CD14-positive monocyte (primary cell): Measurements from ENCODE around the gene CRISPLD2. TPM values are rescaled to one million over a fixed set of nuclear protein-coding genes. Genes with fewer than 3 reads are reported as not detected.

Experiments
- DNase-seq, 3 donors: peaks; one replicate each; pipeline ENCODE4 v3.0.0-alpha.2; 2011 to 2022
- H2AFZ ChIP-seq: 2 replicates; pipeline ENCODE4 v1.6.0; 2012; ENCODE audit warnings: mild to moderate bottlenecking, low read depth, low read length, inconsistent platforms; ENCODE audit not compliant: insufficient read depth, poor library complexity, severe bottlenecking
- H3K27ac ChIP-seq, 2 donors: 1 replicate in 1 of 2; 2 replicates in 1 of 2; pipeline ENCODE4 v1.5.1; 2012 to 2013; ENCODE audit warnings: low read length in 2 of 2, control low read depth in 1 of 2, inconsistent platforms in 1 of 2, low read depth in 1 of 2, mild to moderate bottlenecking in 1 of 2
- H3K27me3 ChIP-seq, 2 donors: one replicate each; pipeline versions ENCODE4 v1.6.0 to v1.6.1; 2011 to 2013; ENCODE audit warnings: low read length in 2 of 2; ENCODE audit not compliant: control insufficient read depth in 2 of 2, insufficient read depth in 2 of 2
- H3K36me3 ChIP-seq, 2 donors: replicated peaks in 1 of 2; 1 replicate in 1 of 2; 2 replicates in 1 of 2; pipeline versions ENCODE4 v1.5.1 to v1.6.1; 2012 to 2013; ENCODE audit warnings: low read length in 2 of 2, control low read depth in 1 of 2, inconsistent platforms in 1 of 2, mild to moderate bottlenecking in 1 of 2; ENCODE audit not compliant: insufficient read depth in 2 of 2, control insufficient read depth in 1 of 2
- H3K4me1 ChIP-seq, 2 donors: 1 replicate in 1 of 2; 2 replicates in 1 of 2; pipeline versions ENCODE4 v1.5.1 to v1.6.1; 2012 to 2013; ENCODE audit warnings: low read length in 2 of 2, control low read depth in 1 of 2, inconsistent platforms in 1 of 2, mild to moderate bottlenecking in 1 of 2, moderate library complexity in 1 of 2; ENCODE audit not compliant: insufficient read depth in 2 of 2, control insufficient read depth in 1 of 2
- H3K4me2 ChIP-seq: replicated peaks from 2 replicates; pipeline ENCODE3; 2012; ENCODE audit warnings: low read length, moderate library complexity, mild to moderate bottlenecking; ENCODE audit not compliant: poor library complexity, severe bottlenecking; ENCODE audit errors: extremely low read depth
- H3K4me3 ChIP-seq, 3 experiments: fragments of 200-600 bp in 1 of 3; sonication (generic) in 1 of 3; replicated peaks in 1 of 3; 1 replicate in 2 of 3; 2 replicates in 1 of 3; pipeline ENCODE4 v1.5.1; 2011 to 2013; ENCODE audit warnings: low read length in 3 of 3, mild to moderate bottlenecking in 3 of 3, control low read depth in 2 of 3, low read depth in 2 of 3, inconsistent platforms in 1 of 3, moderate library complexity in 1 of 3
- H3K79me2 ChIP-seq: 2 replicates; pipeline ENCODE4 v1.6.0; 2012; ENCODE audit warnings: mild to moderate bottlenecking, control low read depth, inconsistent platforms, low read length, moderate library complexity; ENCODE audit not compliant: insufficient read depth
- H3K9ac ChIP-seq: 2 replicates; pipeline ENCODE4 v1.6.0; 2017; ENCODE audit warnings: low read length, mild to moderate bottlenecking; ENCODE audit not compliant: insufficient read depth, poor library complexity, severe bottlenecking
- H3K9me3 ChIP-seq, 2 donors: replicated peaks in 1 of 2; 1 replicate in 1 of 2; 2 replicates in 1 of 2; pipeline versions ENCODE4 v1.5.1 to v1.6.1; 2012 to 2013; ENCODE audit warnings: low read length in 2 of 2, control low read depth in 1 of 2; ENCODE audit not compliant: control insufficient read depth in 1 of 2, insufficient read depth in 1 of 2
- H4K20me1 ChIP-seq: 2 replicates; pipeline ENCODE4 v1.6.0; 2012; ENCODE audit warnings: mild to moderate bottlenecking, low read length, control low read depth, moderate library complexity; ENCODE audit not compliant: insufficient read depth
- H3K27ac Mint-ChIP-seq, 7 donors: one replicate each; pipeline ENCODE4 v1.8.0; 2020; ENCODE audit warnings: mild to moderate bottlenecking in 7 of 7, mixed read lengths in 7 of 7, moderate library complexity in 6 of 7, inconsistent platforms in 2 of 7
- H3K27me3 Mint-ChIP-seq, 3 donors: one replicate each; pipeline ENCODE4 v1.8.0; 2021 to 2022; ENCODE audit warnings: low read depth in 3 of 3, mild to moderate bottlenecking in 3 of 3, mixed read lengths in 3 of 3, moderate library complexity in 3 of 3, inconsistent platforms in 1 of 3
- H3K36me3 Mint-ChIP-seq, 2 donors: one replicate each; pipeline ENCODE4 v1.8.0; 2020; ENCODE audit warnings: mixed read lengths in 2 of 2, inconsistent platforms in 1 of 2, mild to moderate bottlenecking in 1 of 2
- H3K4me1 Mint-ChIP-seq: one replicate; pipeline ENCODE4 v1.8.0; 2020; ENCODE audit warnings: mild to moderate bottlenecking, mixed read lengths
- H3K4me3 Mint-ChIP-seq, 2 donors: one replicate each; pipeline ENCODE4 v1.8.0; 2020; ENCODE audit warnings: mild to moderate bottlenecking in 2 of 2, mixed read lengths in 2 of 2, moderate library complexity in 1 of 2
- H3K9me3 Mint-ChIP-seq, 7 donors: one replicate each; pipeline ENCODE4 v1.8.0; 2020 to 2022; ENCODE audit warnings: mixed read lengths in 7 of 7, mild to moderate bottlenecking in 6 of 7, moderate library complexity in 6 of 7, inconsistent platforms in 2 of 7
- WGBS: methylation state at CpG from one replicate; pipeline ENCODE4 v1.1.5; 2013; ENCODE audit warnings: missing lambda C conversion rate; ENCODE audit not compliant: insufficient coverage; 5-methylcytosine and 5-hydroxymethylcytosine counted together
- intact Hi-C, 2 donors: fragments of 100-400 bp; cut with micrococcal nuclease; formaldehyde crosslinking; loops; one replicate each; pipeline versions ENCODE4 v1.15.0 to v1.15.1; 2023
- polyA plus RNA-seq, 3 donors: library from polyadenylated mRNA; depleted of rRNA in 1 of 3; unstranded in 2 of 3; stranded (reverse) in 1 of 3; fragments of 300-500 nt in 2 of 3; fragments of >200 nt in 1 of 3; fragmentation: Illumina TruSeq in 2 of 3; gene quantifications; 1 replicate in 2 of 3; 2 replicates in 1 of 3; pipeline ENCODE4 v1.2.3, GENCODE V29; 2012 to 2021
- TF ChIP-seq, protein P1 (sequence below): fragments of 200-600 bp; IDR thresholded peaks from one replicate; pipeline ENCODE4 v1.8.0; 2022; ENCODE audit warnings: antibody characterized with exemption, mild to moderate bottlenecking

The CRISPLD2 gene
- polyA plus RNA-seq, 3 donors: 40.7 to 90.4 (median 69.0) TPM

DNA sequence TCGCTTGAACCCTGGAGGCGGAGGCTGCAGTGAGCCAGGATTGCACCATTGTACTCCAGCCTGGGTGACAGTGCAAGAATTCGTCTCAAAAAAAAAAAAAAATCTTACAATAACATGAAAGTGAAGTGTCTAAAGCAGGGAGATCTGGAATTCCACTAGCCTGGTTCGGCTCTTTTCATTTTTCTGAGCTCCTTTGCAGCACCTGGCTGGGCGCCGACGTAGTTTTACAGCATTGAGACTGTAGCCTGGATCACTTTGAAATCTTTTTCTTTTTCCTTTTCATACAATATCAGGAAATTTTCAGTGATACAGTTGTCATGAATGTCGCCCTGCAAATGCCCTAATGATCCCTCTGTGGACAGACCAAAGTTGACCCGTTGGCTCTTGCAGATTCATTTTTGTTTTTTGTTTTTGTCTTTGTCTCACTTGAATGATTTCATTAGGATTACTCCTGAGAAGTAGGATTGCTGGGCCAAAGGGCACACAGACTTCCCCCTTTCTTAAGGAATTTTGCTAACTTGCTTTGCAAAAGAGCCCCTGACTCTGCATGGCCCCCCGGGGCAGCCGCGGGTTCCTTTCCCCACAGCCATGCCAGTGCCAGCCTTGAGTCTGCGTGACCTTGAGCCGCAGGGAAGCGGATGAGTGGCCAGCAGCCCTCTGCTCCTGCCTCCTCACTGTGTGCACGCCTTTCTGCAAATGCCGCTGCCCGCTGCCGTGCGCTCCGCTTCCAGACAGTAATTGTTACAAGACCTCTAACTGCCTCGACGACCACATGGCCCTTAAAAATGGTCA lies 28.0 kb downstream of the CRISPLD2 start:
- H3K4me1 Mint-ChIP-seq: peaks cover 10% of the 10 kb centered on the region
- Histone ChIP-seq H3K4me2 (no peak overlapping the region), H3K9ac (no peak overlapping the region), H3K27ac (no peak overlapping the region), H3K9me3 (peaks cover 0 to 3% of the 10 kb centered on the region in 2 donors), H3K4me3 (no peak overlapping the region), H3K36me3 (peaks cover 44 to 100% of the 10 kb centered on the region in 2 donors), H2AFZ (no peak overlapping the region), H4K20me1 (peaks cover 23% of the 10 kb centered on the region), H3K4me1 (peaks cover 4 to 13% of the 10 kb centered on the region in 2 donors), H3K27me3 (no peaks in the 10 kb centered on the region), H3K79me2 (no peaks in the 10 kb centered on the region)
- H3K36me3 Mint-ChIP-seq: peaks cover 91 to 95% of the 10 kb centered on the region in 2 donors
- intact Hi-C loops: no loop called here
- no peak overlapping the region for H3K27ac Mint-ChIP-seq
- peaks cover 0 to 6% (median 0%) of the 10 kb centered on the region in 7 donors for H3K9me3 Mint-ChIP-seq
- DNase-seq: no peak
- TF ChIP-seq, protein P1, sequence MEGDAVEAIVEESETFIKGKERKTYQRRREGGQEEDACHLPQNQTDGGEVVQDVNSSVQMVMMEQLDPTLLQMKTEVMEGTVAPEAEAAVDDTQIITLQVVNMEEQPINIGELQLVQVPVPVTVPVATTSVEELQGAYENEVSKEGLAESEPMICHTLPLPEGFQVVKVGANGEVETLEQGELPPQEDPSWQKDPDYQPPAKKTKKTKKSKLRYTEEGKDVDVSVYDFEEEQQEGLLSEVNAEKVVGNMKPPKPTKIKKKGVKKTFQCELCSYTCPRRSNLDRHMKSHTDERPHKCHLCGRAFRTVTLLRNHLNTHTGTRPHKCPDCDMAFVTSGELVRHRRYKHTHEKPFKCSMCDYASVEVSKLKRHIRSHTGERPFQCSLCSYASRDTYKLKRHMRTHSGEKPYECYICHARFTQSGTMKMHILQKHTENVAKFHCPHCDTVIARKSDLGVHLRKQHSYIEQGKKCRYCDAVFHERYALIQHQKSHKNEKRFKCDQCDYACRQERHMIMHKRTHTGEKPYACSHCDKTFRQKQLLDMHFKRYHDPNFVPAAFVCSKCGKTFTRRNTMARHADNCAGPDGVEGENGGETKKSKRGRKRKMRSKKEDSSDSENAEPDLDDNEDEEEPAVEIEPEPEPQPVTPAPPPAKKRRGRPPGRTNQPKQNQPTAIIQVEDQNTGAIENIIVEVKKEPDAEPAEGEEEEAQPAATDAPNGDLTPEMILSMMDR: no peak
- H3K4me3 Mint-ChIP-seq: no peak overlapping the region
- peaks cover 9 to 22% (median 11%) of the 10 kb centered on the region in 3 donors for H3K27me3 Mint-ChIP-seq
- WGBS: 66% methylated on average over 14 of the region's 23 CpGs

DNA sequence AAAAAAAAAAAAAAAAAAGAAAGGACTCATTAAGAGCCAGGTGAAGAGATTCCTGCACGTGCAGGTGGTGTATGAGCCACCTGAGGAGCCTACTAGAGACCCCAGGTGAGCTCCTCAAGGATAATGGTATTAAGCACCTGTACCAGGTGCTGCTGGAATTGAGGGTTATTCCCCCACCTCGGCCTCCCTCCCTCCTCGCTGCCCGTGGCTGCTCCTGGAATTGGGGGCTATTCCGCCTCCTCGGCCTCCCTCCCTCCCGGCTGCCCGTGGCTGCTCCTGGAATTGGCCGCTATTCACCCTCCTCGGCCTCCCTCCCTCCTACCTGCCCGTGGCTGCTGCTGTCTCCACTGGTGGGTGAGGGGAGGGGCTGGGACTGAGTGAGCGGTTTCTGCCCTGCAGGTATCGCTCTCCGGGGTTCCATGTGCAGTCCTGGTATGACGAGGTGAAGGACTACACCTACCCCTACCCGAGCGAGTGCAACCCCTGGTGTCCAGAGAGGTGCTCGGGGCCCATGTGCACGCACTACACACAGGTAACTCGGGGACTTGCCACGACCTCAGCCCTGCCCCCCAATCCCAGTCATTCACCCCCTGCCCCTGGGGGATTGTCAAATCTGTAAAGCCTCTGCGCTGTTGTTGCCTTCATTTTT lies 29.3 kb downstream of the CRISPLD2 start:
- Mint-ChIP-seq H3K27ac (no peak overlapping the region), H3K27me3 (peaks cover 7 to 22% (median 11%) of the 10 kb centered on the region in 3 donors), H3K4me3 (no peak overlapping the region), H3K4me1 (peaks cover 2% of the 10 kb centered on the region), H3K9me3 (peaks cover 0 to 6% (median 0%) of the 10 kb centered on the region in 7 donors), H3K36me3 (peaks cover 89 to 98% of the 10 kb centered on the region in 2 donors)
- Histone ChIP-seq H3K9ac (no peak overlapping the region), H3K4me1 (no peaks in the 10 kb centered on the region), H2AFZ (no peak overlapping the region), H3K79me2 (no peaks in the 10 kb centered on the region), H3K27me3 (no peaks in the 10 kb centered on the region), H3K4me3 (no peak overlapping the region), H3K4me2 (no peak overlapping the region), H3K9me3 (peaks cover 0 to 3% of the 10 kb centered on the region in 2 donors), H3K36me3 (peaks cover 56 to 100% of the 10 kb centered on the region in 2 donors), H4K20me1 (peaks cover 17% of the 10 kb centered on the region), H3K27ac (no peak overlapping the region)
- 77% methylated on average over 8 of the region's 22 CpGs for WGBS
- intact Hi-C loops: no loop called here
- TF ChIP-seq, protein P1: no peak
- DNase-seq: no peak
